SU-DHL-6 (cell line): Measurements from ENCODE around the gene PSG4.
"Not testable (repeated sequence)": the region's sequence is repeated elsewhere in the genome, so short reads cannot be mapped to it uniquely, and the experiment has no call there.

Source experiments
- H2AFZ ChIP-seq: fragments of 200-600 bp; sonication (generic); 2 replicates; pipeline ENCODE4 v1.6.1; 2014; ENCODE audit warnings: low read depth, mild to moderate bottlenecking, moderate library complexity, mixed read lengths, antibody characterized with exemption, low read length; ENCODE audit not compliant: severe bottlenecking
- H3F3A ChIP-seq: fragments of 200-600 bp; shearing (Covaris generic); 2 replicates; pipeline ENCODE4 v1.6.0; 2016; ENCODE audit warnings: antibody characterized with exemption, mild to moderate bottlenecking; ENCODE audit not compliant: insufficient read depth
- H3K27ac ChIP-seq: fragments of 200-600 bp; sonication (generic); 2 replicates; pipeline ENCODE4 v1.5.1; 2016; ENCODE audit warnings: low read depth, mild to moderate bottlenecking, low read length, moderate library complexity, mixed read lengths
- H3K27me3 ChIP-seq: fragments of 200-600 bp; sonication (generic), shearing (Covaris generic); 2 replicates; pipeline ENCODE4 v1.6.0; 2014; ENCODE audit warnings: mild to moderate bottlenecking, low read length
- H3K36me3 ChIP-seq: fragments of 200-600 bp; sonication (generic); 2 replicates; pipeline ENCODE4 v1.6.1; 2014; ENCODE audit warnings: mild to moderate bottlenecking, low read length, mixed read lengths
- H3K4me2 ChIP-seq: fragments of 300-600, 200-600 bp; shearing (Covaris generic), sonication (generic); 2 replicates; pipeline ENCODE4 v1.6.0; 2014; ENCODE audit warnings: low read length, low read depth, mild to moderate bottlenecking; ENCODE audit not compliant: poor library complexity, severe bottlenecking
- H3K4me3 ChIP-seq: fragments of 200-600 bp; sonication (generic); 2 replicates; pipeline ENCODE4 v1.5.1; 2014; ENCODE audit warnings: antibody characterized with exemption, low read length, mild to moderate bottlenecking, mixed read lengths; ENCODE audit not compliant: insufficient read depth, poor library complexity, severe bottlenecking
- H3K79me2 ChIP-seq: fragments of 200-600 bp; sonication (generic); 2 replicates; pipeline ENCODE4 v1.6.1; 2014; ENCODE audit warnings: mild to moderate bottlenecking, low read length, moderate library complexity; ENCODE audit not compliant: insufficient read depth
- H3K9ac ChIP-seq: fragments of 200-600 bp; sonication (generic); 2 replicates; pipeline ENCODE4 v1.7.0; 2014; ENCODE audit warnings: mild to moderate bottlenecking, low read length
- H3K9me2 ChIP-seq: fragments of 200-600 bp; sonication (generic); replicated peaks from 2 replicates; pipeline ENCODE4 v1.6.1; 2014; ENCODE audit warnings: low read length; ENCODE audit not compliant: insufficient read depth
- H3K9me3 ChIP-seq: fragments of 200-600 bp; sonication (generic); 2 replicates; pipeline ENCODE4 v1.6.1; 2014; ENCODE audit warnings: low read length, mixed read lengths; ENCODE audit not compliant: insufficient read depth
- H4K20me1 ChIP-seq: fragments of 200-600 bp; sonication (generic); 2 replicates; pipeline ENCODE4 v1.6.1; 2014; ENCODE audit warnings: low read depth, mild to moderate bottlenecking, antibody characterized with exemption, low read length, moderate library complexity, mixed read lengths
- EZH2phosphoT487 ChIP-seq: fragments of 200-600 bp; sonication (generic), shearing (Covaris generic); conservative IDR thresholded peaks from 2 replicates; pipeline ENCODE4 v1.6.1; 2018; ENCODE audit warnings: mild to moderate bottlenecking, antibody characterized with exemption, low read length, moderate library complexity, mixed read lengths
- TF ChIP-seq, protein P1 (sequence below): fragments of 200-600 bp; sonication (generic); IDR thresholded peaks from one replicate; pipeline ENCODE4 v1.5.1; 2017; ENCODE audit warnings: antibody characterized with exemption, mild to moderate bottlenecking, low read length, moderate library complexity; ENCODE audit not compliant: insufficient read depth, poor library complexity, severe bottlenecking

The PSG4 gene

DNA sequence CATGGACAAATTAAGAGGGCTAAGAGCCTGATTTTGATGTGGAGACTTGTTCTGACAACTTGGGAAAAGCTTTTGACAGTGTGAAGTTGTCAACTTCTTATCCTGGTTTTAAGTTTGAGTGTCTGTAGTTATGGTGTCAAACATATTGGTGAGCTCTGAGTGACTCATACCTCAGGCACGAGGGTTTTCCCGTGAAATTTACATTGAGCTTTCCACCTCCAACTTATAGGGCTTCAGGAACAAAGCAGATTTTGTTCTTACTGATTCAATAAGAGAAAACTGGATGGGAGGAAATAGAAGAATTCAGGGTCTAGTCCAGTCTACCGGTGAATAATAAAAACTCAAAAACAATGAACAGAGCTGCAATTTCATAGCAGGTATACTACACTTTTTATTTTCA lies 30.2 kb upstream of the PSG4 start:
- H3K9ac ChIP-seq, H2AFZ ChIP-seq, H3K36me3 ChIP-seq, H3K9me2 ChIP-seq, H3F3A ChIP-seq, H3K27me3 ChIP-seq, H3K27ac ChIP-seq, H3K9me3 ChIP-seq, H3K4me2 ChIP-seq, H4K20me1 ChIP-seq, H3K79me2 ChIP-seq, H3K4me3 ChIP-seq: not testable (repeated sequence)

DNA sequence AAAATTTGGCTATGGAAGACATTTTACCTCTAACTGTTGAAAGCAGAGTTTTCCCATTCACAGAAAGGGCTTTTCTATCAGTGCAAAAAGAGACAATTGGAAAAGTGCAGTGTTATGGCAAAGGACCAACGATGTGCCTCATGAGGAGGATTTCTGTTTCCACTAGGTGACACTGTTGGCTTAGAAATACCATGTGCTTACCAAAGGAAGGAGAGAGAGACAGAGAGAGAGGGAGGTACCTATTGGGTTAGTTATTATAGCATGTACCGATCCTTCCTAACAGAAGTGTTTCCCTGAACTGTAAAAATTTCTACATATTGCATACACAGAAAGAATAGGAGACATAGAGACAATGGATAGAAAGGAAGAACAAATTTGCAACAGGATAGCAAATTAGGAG lies 23.9 kb upstream of the PSG4 start:
- no peaks in the 10 kb centered on the region for H3K9me2 ChIP-seq
- no peak overlapping the region for H2AFZ ChIP-seq
- H3K79me2 ChIP-seq: no peaks in the 10 kb centered on the region
- no peaks in the 10 kb centered on the region for H3F3A ChIP-seq
- no peaks in the 10 kb centered on the region for H4K20me1 ChIP-seq
- no peaks in the 10 kb centered on the region for H3K27me3 ChIP-seq
- H3K36me3 ChIP-seq: no peaks in the 10 kb centered on the region
- H3K4me2 ChIP-seq: no peak overlapping the region
- no peak overlapping the region for H3K27ac ChIP-seq
- peaks cover 18% of the 10 kb centered on the region; the same call in 1 of the 2 replicates for H3K9me3 ChIP-seq
- H3K4me3 ChIP-seq: no peak overlapping the region
- no peak overlapping the region for H3K9ac ChIP-seq
- TF ChIP-seq, protein P1, sequence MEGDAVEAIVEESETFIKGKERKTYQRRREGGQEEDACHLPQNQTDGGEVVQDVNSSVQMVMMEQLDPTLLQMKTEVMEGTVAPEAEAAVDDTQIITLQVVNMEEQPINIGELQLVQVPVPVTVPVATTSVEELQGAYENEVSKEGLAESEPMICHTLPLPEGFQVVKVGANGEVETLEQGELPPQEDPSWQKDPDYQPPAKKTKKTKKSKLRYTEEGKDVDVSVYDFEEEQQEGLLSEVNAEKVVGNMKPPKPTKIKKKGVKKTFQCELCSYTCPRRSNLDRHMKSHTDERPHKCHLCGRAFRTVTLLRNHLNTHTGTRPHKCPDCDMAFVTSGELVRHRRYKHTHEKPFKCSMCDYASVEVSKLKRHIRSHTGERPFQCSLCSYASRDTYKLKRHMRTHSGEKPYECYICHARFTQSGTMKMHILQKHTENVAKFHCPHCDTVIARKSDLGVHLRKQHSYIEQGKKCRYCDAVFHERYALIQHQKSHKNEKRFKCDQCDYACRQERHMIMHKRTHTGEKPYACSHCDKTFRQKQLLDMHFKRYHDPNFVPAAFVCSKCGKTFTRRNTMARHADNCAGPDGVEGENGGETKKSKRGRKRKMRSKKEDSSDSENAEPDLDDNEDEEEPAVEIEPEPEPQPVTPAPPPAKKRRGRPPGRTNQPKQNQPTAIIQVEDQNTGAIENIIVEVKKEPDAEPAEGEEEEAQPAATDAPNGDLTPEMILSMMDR: no peak
- TF ChIP-seq EZH2phosphoT487: no peak

DNA sequence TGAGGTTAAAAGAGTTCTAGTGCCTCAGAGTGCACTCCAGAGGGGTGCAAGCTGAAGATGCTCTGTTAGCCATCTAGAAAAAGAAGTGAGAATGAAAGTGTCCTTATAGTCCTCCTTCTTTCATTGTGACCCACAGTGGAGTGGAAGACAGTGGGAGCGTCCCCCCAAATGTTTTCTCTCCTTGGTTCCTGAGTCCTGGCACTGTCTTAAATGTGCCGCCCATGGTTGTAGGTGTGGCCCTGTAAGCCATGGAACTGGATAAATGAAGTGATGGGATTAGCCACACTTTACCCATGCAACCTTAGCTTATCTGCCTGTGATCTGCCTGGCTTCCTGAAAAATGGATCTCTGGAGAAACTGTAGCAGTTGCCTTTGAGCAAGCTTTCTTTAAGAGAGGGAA lies 23.3 kb upstream of the PSG4 start:
- peaks cover 18% of the 10 kb centered on the region; the same call in 1 of the 2 replicates for H3K9me3 ChIP-seq
- H3K36me3 ChIP-seq, H3F3A ChIP-seq, H3K4me2 ChIP-seq, H3K79me2 ChIP-seq, H3K4me3 ChIP-seq, H3K27ac ChIP-seq, H2AFZ ChIP-seq, H3K9ac ChIP-seq, H3K27me3 ChIP-seq, H4K20me1 ChIP-seq, H3K9me2 ChIP-seq: not testable (repeated sequence)

DNA sequence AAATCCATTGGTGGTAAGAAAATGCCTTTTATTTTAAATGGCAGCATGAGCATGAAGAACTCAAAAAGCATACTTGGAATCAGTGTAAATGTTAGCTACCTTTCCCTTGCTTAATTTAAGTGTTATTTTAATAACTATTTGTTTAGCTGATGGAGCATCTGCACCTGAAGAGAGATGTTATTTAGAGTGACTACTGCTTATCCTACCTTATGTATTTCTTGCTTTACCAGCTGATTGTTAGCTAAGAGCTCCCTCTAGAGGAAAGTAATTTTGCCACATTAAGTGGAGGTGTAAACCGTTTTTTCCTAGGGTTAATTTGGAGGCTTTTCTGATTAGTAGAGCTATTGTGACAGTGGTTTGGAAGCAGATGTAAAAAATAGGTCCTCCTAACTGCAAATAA lies 21.5 kb upstream of the PSG4 start:
- peaks cover 18% of the 10 kb centered on the region; the same call in 1 of the 2 replicates for H3K9me3 ChIP-seq
- not testable (repeated sequence) for H3K9me2 ChIP-seq, H3F3A ChIP-seq, H3K4me3 ChIP-seq, H3K9ac ChIP-seq, H3K36me3 ChIP-seq, H3K27ac ChIP-seq, H4K20me1 ChIP-seq, H3K4me2 ChIP-seq, H3K79me2 ChIP-seq, H3K27me3 ChIP-seq, H2AFZ ChIP-seq

DNA sequence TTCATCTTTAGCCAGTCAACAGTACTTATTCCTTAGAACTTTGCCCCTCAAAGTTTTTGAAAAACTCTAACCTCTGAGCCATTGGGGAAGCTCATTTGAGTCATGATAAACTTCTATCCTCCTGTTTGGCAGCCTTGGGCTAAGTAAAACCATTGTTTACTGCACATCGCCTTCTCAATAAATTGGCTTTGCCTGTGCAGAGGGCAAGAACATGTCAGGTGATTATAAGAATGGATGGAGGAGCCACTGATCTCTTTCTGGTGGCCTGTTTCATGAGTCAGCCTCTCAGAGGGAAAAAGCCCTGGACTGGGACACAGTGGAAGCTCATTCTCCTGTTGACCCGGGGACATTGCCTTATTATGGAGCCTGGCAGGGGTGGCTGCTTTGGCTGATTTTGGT lies 19.4 kb upstream of the PSG4 start:
- Histone ChIP-seq H3K4me2 (no peak overlapping the region), H3K4me3 (no peak overlapping the region), H3K27me3 (no peaks in the 10 kb centered on the region), H3K36me3 (no peaks in the 10 kb centered on the region), H3K9me2 (no peaks in the 10 kb centered on the region), H3K9me3 (peaks cover 18% of the 10 kb centered on the region; the same call in 1 of the 2 replicates), H3K9ac (no peak overlapping the region), H4K20me1 (no peaks in the 10 kb centered on the region), H3K79me2 (no peaks in the 10 kb centered on the region), H3K27ac (no peak overlapping the region), H2AFZ (no peak overlapping the region), H3F3A (no peaks in the 10 kb centered on the region)
- TF ChIP-seq, protein P1: no peak
- no peak for TF ChIP-seq EZH2phosphoT487

DNA sequence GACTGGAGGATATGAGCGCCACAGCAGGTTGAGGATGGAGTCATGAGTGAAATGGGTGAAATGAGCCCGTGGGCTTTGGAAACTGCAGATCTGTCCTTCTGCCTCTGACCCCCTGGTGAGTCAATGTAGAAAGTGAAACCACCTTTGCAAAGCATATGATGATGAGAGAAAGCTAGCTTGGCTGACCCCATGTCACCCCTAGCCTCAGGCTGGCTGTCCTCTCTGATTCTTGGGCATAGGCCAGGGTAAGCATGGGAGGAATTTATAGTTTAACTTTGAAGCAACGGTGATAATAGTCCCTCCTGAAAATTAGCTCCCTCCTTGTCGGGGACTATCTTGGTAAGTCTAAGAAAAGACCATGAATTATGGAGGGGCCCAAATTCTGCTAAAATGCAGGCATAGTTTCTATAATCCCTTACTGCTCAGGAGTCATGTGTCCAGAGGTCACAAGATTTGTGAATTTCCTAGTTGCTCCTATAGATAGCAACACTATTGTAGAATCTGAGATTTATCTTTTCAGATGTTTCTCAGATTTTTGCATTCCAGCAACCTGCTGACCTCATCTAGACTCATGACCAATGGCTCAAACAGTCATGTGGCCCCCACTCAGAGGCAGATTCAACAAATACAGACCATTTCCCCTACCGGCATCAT lies 18.9 kb upstream of the PSG4 start:
- not testable (repeated sequence) for H3K36me3 ChIP-seq, H3F3A ChIP-seq, H3K27ac ChIP-seq, H3K27me3 ChIP-seq, H3K4me2 ChIP-seq, H3K9me2 ChIP-seq, H3K4me3 ChIP-seq, H2AFZ ChIP-seq, H3K79me2 ChIP-seq, H4K20me1 ChIP-seq, H3K9ac ChIP-seq
- peaks cover 16% of the 10 kb centered on the region; the same call in 1 of the 2 replicates for H3K9me3 ChIP-seq
